Neural progenitor cell (in vitro differentiated cells): ENCODE results near the gene ADAMTS3. TPM values are rescaled to one million over a fixed set of nuclear protein-coding genes. Genes with fewer than 3 reads are reported as not detected.

Experiments used
- DNase-seq: peaks from one replicate; pipeline ENCODE4 v3.0.0-alpha.2; 2016; ENCODE audit warnings: low spot score
- H2AFZ ChIP-seq: fragments of 200-600 bp; sonication (generic); replicated peaks from 2 replicates; pipeline ENCODE4 v1.6.1; 2016; ENCODE audit warnings: antibody characterized with exemption
- H3F3A ChIP-seq: fragments of 200-600 bp; sonication (generic); 2 replicates; pipeline ENCODE4 v1.6.1; 2016; ENCODE audit warnings: antibody characterized with exemption, low read depth
- H3K27ac ChIP-seq: fragments of 200-600 bp; sonication (generic); 2 replicates; pipeline ENCODE4 v1.5.1; 2016; ENCODE audit warnings: mild to moderate bottlenecking
- H3K27me3 ChIP-seq: fragments of 200-600 bp; sonication (generic); 2 replicates; pipeline ENCODE4 v1.6.1; 2016; ENCODE audit warnings: mild to moderate bottlenecking, moderate library complexity
- H3K36me3 ChIP-seq: fragments of 200-600 bp; sonication (generic); 2 replicates; pipeline ENCODE4 v1.5.1; 2016
- H3K4me1 ChIP-seq: fragments of 200-600 bp; sonication (generic); 2 replicates; pipeline ENCODE4 v1.6.1; 2016; ENCODE audit warnings: mixed run types
- H3K4me2 ChIP-seq: fragments of 200-600 bp; sonication (generic); 2 replicates; pipeline ENCODE4 v1.6.1; 2016
- H3K4me3 ChIP-seq: fragments of 200-600 bp; sonication (generic); 2 replicates; pipeline ENCODE4 v1.5.1; 2016
- H3K79me2 ChIP-seq: fragments of 200-600 bp; sonication (generic); 2 replicates; pipeline ENCODE4 v1.6.1; 2016; ENCODE audit warnings: low read depth
- H3K9ac ChIP-seq: fragments of 200-600 bp; sonication (generic); 2 replicates; pipeline ENCODE4 v1.6.1; 2016
- H3K9me3 ChIP-seq: fragments of 200-600 bp; sonication (generic); 2 replicates; pipeline ENCODE4 v1.5.1; 2016; ENCODE audit warnings: low read depth
- H4K20me1 ChIP-seq: fragments of 200-600 bp; sonication (generic); 2 replicates; pipeline ENCODE4 v1.6.1; 2016; ENCODE audit warnings: low read depth
- H3K27ac Mint-ChIP-seq: 3 replicates; pipeline ENCODE4 v1.8.0; 2021; ENCODE audit warnings: mixed read lengths
- H3K27me3 Mint-ChIP-seq: 2 replicates; pipeline ENCODE4 v1.8.0; 2022; ENCODE audit warnings: low read depth, mild to moderate bottlenecking, inconsistent platforms, moderate library complexity, mixed read lengths; ENCODE audit not compliant: insufficient read depth
- H3K36me3 Mint-ChIP-seq: 3 replicates; pipeline ENCODE4 v1.8.0; 2021; ENCODE audit warnings: mixed read lengths
- H3K4me1 Mint-ChIP-seq: 3 replicates; pipeline ENCODE4 v1.8.0; 2021; ENCODE audit warnings: mixed read lengths
- H3K4me3 Mint-ChIP-seq: 3 replicates; pipeline ENCODE4 v1.8.0; 2021; ENCODE audit warnings: mild to moderate bottlenecking, moderate library complexity, mixed read lengths
- H3K9me3 Mint-ChIP-seq: 3 replicates; pipeline ENCODE4 v1.8.0; 2020; ENCODE audit warnings: mixed read lengths
- CTCF ChIP-seq: fragments of 200-600 bp; sonication (generic); IDR thresholded peaks from 2 replicates; pipeline ENCODE4 v1.5.1; 2017; ENCODE audit warnings: antibody characterized with exemption, mild to moderate bottlenecking
- EZH2 ChIP-seq: fragments of 200-600 bp; sonication (generic); IDR thresholded peaks from 2 replicates; pipeline ENCODE4 v1.6.1; 2017; ENCODE audit warnings: antibody characterized with exemption, mild to moderate bottlenecking, moderate library complexity
- EZH2phosphoT487 ChIP-seq: fragments of 200-600 bp; sonication (generic); IDR thresholded peaks from 2 replicates; pipeline ENCODE4 v1.6.1; 2017; ENCODE audit warnings: antibody characterized with exemption
- total RNA-seq: library from RNA; depleted of rRNA; stranded (reverse); fragments of >200 nt; gene quantifications from 2 replicates; pipeline ENCODE4 v1.2.3, GENCODE V29; 2015; ENCODE audit warnings: low replicate concordance

The ADAMTS3 gene
- total RNA-seq, 1 donor from 2014 or later: 2.1 TPM

DNA sequence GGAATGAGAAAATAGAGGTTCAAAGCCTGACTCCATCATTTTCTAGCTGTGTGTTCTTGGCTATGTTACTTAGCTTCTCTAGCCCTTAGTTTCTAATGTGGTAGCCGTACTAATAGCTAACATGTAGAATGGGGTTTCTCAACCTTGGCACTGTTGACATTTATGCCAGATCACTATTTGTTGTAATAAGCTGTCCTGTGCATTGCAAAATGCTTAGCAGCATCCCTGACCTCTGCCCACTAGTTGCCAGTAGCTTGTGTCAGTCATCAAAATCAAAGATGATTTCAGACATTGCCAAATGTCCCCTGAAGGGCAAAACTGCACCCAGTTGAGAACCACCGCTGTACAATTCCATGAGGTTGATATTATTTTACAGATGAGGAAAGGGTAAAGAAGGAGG is 18.3 kb upstream of the ADAMTS3 start:
- Histone ChIP-seq H3K36me3 (no peaks in the 10 kb centered on the region), H3K27me3 (no peaks in the 10 kb centered on the region), H3K79me2 (no peaks in the 10 kb centered on the region), H2AFZ (no peak overlapping the region), H4K20me1 (no peaks in the 10 kb centered on the region), H3K9me3 (no peaks in the 10 kb centered on the region), H3K4me2 (no peak overlapping the region), H3K4me3 (no peak overlapping the region), H3K27ac (no peak overlapping the region), H3K9ac (no peak overlapping the region), H3K4me1 (no peaks in the 10 kb centered on the region), H3F3A (no peaks in the 10 kb centered on the region)
- no peaks in the 10 kb centered on the region for H3K9me3 Mint-ChIP-seq
- TF ChIP-seq CTCF (no peak), EZH2 (no peak), EZH2phosphoT487 (no peak)
- no peaks in the 10 kb centered on the region for H3K27me3 Mint-ChIP-seq
- H3K4me3 Mint-ChIP-seq: no peak overlapping the region
- H3K36me3 Mint-ChIP-seq: no peaks in the 10 kb centered on the region
- peaks cover 20% of the 10 kb centered on the region for H3K4me1 Mint-ChIP-seq
- H3K27ac Mint-ChIP-seq: no peak overlapping the region
- DNase-seq: no peak

GRCh38 chr4:72582853-72583252 is 13.8 kb upstream of the ADAMTS3 start:
- no peaks in the 10 kb centered on the region for H3K79me2 ChIP-seq
- H3K36me3 ChIP-seq: no peaks in the 10 kb centered on the region
- TF ChIP-seq EZH2 (no peak), EZH2phosphoT487 (no peak), CTCF (no peak)

DNA sequence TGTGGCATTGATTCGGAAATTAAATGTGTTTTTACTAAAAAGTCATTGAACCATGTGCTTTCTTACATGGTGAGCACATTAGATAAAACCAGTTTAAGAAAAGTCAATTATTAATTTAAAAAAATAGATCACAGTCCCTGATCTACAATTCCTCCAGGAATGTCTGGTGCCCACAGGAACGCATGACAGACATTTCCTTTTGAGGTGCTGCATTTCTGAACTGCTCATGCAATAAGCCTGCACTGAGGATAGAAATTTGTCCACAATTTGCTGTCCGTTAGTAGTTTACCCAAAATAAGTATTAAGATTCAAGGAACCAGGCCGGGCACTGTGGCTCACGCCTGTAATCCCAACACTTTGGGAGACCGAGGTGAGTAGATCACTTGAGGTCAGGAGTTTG is 8.2 kb upstream of the ADAMTS3 start:
- H3K4me3 ChIP-seq: no peak overlapping the region
- Mint-ChIP-seq H3K27ac (no peak overlapping the region), H3K36me3 (no peaks in the 10 kb centered on the region), H3K9me3 (no peaks in the 10 kb centered on the region), H3K27me3 (no peaks in the 10 kb centered on the region), H3K4me3 (no peak overlapping the region), H3K4me1 (peaks cover 8% of the 10 kb centered on the region)
- H3K4me2 ChIP-seq: no peak overlapping the region
- no peak for DNase-seq
- no peak overlapping the region for H2AFZ ChIP-seq
- H3K27me3 ChIP-seq: no peaks in the 10 kb centered on the region
- no peak for TF ChIP-seq EZH2phosphoT487
- TF ChIP-seq CTCF: no peak
- no peak for TF ChIP-seq EZH2
- no peak overlapping the region for H3K9ac ChIP-seq
- no peaks in the 10 kb centered on the region for H3F3A ChIP-seq
- H3K4me1 ChIP-seq: no peaks in the 10 kb centered on the region
- H3K9me3 ChIP-seq: no peaks in the 10 kb centered on the region
- H3K79me2 ChIP-seq: no peaks in the 10 kb centered on the region
- no peaks in the 10 kb centered on the region for H3K36me3 ChIP-seq
- no peaks in the 10 kb centered on the region for H4K20me1 ChIP-seq
- H3K27ac ChIP-seq: no peak overlapping the region

More at GRCh38 chr4:72582853-72583252, 13.8 kb upstream of the ADAMTS3 start:
- Histone ChIP-seq H3K4me3 (no peak overlapping the region), H3K27ac (no peak overlapping the region), H3K27me3 (no peaks in the 10 kb centered on the region), H2AFZ (no peak overlapping the region), H3K4me2 (no peak overlapping the region), H3K9ac (no peak overlapping the region), H3K4me1 (no peaks in the 10 kb centered on the region), H4K20me1 (no peaks in the 10 kb centered on the region), H3K9me3 (no peaks in the 10 kb centered on the region), H3F3A (no peaks in the 10 kb centered on the region)
- Mint-ChIP-seq H3K9me3 (no peaks in the 10 kb centered on the region), H3K4me3 (no peak overlapping the region), H3K36me3 (no peaks in the 10 kb centered on the region), H3K27me3 (no peaks in the 10 kb centered on the region), H3K27ac (no peak overlapping the region), H3K4me1 (peaks cover 8% of the 10 kb centered on the region)
- DNase-seq: no peak

- no peaks in the 10 kb centered on the region for H3K36me3 Mint-ChIP-seq
- TF ChIP-seq CTCF (no peak), EZH2 (no peak), EZH2phosphoT487 (no peak)
- H3K27me3 Mint-ChIP-seq: no peaks in the 10 kb centered on the region
These were observed 2.3 kb upstream of the ADAMTS3 start for GRCh38 chr4:72571337-72571736.

More at GRCh38 chr4:72571337-72571736, 2.3 kb upstream of the ADAMTS3 start:
- H3K4me2 ChIP-seq: no peak overlapping the region
- no peak overlapping the region for H2AFZ ChIP-seq
- H3K79me2 ChIP-seq: no peaks in the 10 kb centered on the region
- H3K4me3 ChIP-seq: no peak overlapping the region
- H3F3A ChIP-seq: peaks cover 29% of the 10 kb centered on the region
- no peaks in the 10 kb centered on the region for H3K27me3 ChIP-seq
- H3K9me3 ChIP-seq: no peaks in the 10 kb centered on the region
- no peak overlapping the region for H3K9ac ChIP-seq
- Mint-ChIP-seq H3K4me3 (no peak overlapping the region), H3K27ac (no peak overlapping the region), H3K9me3 (no peaks in the 10 kb centered on the region), H3K4me1 (peaks cover 31% of the 10 kb centered on the region)
- peaks cover 8% of the 10 kb centered on the region for H3K4me1 ChIP-seq
- no peaks in the 10 kb centered on the region for H4K20me1 ChIP-seq
- no peak overlapping the region for H3K27ac ChIP-seq
- H3K36me3 ChIP-seq: no peaks in the 10 kb centered on the region
- no peak for DNase-seq
